ENCODE measurements around the gene KRTAP10-2.

- TF ChIP-seq, protein P1, sequence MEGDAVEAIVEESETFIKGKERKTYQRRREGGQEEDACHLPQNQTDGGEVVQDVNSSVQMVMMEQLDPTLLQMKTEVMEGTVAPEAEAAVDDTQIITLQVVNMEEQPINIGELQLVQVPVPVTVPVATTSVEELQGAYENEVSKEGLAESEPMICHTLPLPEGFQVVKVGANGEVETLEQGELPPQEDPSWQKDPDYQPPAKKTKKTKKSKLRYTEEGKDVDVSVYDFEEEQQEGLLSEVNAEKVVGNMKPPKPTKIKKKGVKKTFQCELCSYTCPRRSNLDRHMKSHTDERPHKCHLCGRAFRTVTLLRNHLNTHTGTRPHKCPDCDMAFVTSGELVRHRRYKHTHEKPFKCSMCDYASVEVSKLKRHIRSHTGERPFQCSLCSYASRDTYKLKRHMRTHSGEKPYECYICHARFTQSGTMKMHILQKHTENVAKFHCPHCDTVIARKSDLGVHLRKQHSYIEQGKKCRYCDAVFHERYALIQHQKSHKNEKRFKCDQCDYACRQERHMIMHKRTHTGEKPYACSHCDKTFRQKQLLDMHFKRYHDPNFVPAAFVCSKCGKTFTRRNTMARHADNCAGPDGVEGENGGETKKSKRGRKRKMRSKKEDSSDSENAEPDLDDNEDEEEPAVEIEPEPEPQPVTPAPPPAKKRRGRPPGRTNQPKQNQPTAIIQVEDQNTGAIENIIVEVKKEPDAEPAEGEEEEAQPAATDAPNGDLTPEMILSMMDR (conservative IDR thresholded peaks at IDR 0.05): no peak
- TF ChIP-seq EZH2 (IDR thresholded peaks at IDR 0.05; ENCODE audit: low read depth): no peak
These were observed 44.7 kb downstream of the KRTAP10-2 start for GRCh38 chr21:44506279-44507255.
